GM19025 (cell line): ENCODE measurements around the gene COL6A3.
"Not testable (repeated sequence)": the region's sequence is repeated elsewhere in the genome, so short reads cannot be mapped to it uniquely, and the experiment has no call there.

Source experiments
- ATAC-seq: cut with Tn5 transposase; IDR thresholded peaks from one replicate; pipeline ENCODE4 v1.9.1; 2021; ENCODE audit warnings: mild to moderate bottlenecking, low read depth, moderate library complexity; ENCODE audit not compliant: unreplicated experiment

COL6A3 gene

DNA sequence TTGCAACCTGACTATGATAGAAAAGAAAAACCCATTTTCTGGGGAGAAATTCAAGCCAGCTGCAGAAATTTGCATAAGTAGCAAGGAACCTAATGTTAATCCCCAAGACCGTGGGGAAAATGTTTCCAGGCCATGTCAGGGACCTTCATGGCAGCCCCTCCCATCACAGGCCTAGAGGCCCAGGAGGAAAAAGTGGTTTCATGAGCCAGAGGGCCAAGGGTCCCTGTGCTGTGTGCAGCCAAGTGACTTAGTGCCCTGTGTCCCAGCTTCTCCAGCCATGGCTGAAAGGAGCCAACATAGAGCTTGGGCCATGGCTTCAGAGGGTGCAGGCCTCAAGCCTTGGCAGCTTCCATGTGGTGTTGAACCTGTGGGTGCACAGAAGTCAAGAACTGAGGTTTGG is 110.7 kb downstream of the COL6A3 start:
- ATAC-seq = not testable (repeated sequence)

DNA sequence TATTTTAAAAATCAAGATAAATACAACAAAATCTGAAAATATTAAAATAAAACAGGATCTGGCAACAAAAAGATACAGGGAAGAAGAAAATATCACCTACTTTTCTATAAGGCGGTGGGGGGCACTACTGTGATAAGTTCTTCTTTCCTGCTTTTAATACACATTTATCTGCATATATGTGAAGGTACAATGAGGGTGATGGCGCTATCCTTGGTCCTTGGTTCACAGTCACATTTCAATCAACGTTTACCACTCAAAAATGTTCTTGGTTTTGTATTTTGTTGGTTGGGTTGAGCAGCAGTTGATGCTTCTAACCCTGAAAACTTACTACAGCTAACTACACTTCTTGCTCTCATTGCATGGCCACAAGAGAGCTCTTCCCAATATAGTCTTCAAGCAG is 112.4 kb downstream of the COL6A3 start:
- ATAC-seq = no peak

DNA sequence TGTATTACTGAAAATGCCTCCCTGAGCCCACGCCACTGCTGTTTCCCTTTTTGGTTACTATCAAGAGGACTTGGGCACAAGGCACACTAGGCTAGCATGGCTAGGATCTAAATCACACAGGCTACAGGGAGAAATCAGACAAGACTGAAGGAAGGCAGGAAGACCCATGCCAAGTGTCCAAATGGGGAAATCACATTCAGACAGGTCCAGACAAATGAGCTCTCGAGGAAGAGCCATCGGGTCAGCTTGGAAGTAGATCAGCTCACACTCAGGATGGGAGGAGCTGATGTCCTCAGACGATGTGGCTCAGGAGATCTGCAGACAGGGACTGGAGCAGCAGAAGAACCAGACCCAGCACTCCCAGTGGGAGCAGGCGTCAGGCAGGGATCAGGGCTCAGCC is 113.2 kb downstream of the COL6A3 start:
- ATAC-seq = no peak

DNA sequence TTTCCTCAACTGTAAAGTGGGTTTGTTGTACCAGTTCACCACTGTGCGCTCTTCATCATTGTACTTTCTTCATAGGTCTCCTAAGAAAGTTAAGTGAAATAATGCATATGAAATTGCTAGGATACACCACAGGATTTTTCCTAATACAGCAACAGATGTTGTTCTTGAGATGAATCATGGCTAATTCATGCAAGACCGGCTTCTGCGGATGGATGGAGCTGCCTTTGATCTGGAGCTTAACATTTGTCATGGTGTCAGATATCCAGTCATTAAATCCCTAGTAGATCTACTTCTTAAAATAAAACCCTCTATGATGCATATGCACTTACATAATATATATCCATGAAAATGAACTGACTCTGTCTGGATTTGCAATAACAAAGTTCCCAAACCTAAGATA is 114.1 kb downstream of the COL6A3 start:
- ATAC-seq = no peak

DNA sequence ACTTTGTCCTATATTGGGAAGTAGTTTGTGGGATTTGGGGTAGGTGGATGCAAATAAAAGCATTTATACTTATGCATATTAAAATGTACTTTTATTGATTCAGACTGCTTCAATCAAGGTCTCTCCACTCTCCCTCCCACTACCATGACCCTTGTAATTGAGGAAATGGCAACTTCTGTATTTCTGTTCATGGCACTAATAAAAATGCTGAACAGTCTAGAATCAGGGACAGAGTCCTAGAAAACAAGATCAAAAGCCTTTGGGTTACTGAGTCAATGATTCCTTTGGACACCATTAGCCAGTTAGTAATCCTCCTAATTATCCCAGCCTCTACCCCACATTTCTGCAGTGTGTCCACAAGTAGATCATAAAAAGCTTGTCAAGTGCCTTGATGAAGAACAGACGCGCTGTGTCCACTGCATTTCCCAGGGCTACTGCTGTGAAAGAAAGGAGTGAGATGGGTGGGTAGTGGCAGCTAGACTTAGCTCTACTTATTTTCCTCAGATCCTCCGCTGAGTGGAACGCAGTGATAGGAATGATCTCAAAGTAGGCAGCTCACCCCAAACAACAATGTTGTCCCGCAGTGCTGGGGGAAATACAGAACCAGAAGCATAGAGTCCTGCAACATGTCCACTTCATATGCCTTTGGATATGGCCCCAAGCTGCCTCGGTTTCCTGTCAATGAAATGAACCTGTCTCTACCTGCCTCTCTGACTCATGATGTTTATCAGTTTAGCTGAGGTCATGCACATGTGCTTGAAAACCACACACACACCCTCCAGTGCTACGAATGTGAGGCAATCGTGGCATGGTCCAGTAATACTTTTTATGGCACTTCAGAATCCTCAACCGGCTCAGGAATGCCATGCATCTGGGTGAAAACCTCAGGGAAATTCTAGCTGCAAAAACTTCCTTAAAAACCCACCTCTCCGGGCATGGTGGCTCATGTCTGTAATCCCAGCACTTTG is 115.5 kb downstream of the COL6A3 start:
- ATAC-seq = no peak

DNA sequence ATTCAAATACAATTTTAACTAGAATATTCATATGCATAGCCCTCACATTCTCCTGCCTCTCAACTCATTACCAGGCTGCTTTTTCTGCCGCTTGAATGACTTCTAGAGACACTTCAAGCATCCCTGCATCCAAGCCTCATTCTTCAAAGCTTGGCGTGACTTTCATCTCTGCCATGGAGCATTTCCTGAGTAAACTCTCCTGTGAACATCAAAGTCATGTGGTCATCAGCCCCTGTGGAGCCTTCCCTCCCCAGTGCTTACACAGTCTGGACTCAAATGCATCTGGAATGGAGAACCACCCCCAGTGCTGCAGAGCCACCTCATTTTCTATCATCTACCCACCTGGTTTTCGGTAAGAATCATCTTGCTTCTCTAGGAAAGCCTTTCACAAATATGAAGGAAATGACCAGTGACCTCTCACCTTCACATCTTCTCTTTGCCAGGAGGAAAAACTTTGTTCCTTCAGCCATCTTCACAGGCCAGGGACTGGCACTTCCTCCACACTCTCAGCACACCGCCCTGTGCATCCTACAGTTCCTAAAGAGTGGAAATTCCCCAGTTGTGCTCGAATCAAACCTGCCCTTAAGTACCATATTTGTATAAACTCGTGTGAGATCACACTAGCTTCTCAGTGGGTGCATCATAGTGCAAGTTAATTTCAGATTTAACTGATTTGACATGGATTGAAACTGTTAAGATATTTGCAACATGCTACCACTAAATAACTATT is 116.4 kb downstream of the COL6A3 start:
- ATAC-seq = no peak

DNA sequence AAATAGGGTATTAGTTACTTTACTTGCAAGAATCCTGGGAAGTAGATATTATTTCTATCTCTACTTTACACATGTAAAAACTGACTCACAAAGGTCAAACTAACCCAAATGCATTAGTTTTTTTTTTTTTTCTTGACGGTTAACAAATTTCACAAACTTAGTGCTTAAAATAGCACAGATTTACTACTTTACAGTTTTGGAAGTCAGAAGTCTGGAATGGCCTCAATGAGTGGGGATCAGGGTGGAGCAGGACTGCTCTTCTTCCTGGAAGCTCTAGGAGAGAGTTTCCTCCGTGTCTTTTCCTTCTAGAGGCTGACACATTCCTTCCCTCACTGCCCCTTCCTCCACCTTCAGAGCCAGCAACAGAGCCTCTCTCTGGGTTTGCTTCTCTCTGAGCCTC is 117.2 kb downstream of the COL6A3 start:
- no peak for ATAC-seq

DNA sequence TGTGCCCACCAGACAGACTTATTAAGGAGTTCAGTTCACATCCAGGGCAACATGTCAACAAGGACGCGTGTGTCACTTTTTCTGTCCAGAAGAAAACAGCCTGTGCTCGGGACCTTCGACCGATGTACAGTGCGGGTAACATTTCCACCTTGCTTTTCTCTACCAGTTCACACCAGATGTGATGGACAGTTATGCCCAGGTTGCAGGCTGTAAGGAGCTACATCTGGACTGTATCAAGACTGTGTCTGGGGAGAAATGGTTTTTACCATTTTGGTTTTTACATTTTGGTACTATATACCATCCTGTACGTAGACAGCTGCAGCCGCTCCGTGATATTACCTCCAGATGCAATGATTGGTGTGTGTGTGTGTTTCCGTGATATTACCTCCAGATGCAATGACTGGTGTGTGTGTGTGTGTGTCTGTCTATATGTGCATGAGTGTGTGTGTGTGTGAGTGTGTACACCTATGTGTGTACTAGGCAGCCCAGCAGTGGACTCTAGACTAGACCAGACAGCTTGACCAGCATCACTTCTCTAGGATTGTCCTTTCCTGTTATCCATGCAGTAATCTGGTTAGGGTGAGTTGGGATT is 118.0 kb downstream of the COL6A3 start:
- ATAC-seq = no peak

DNA sequence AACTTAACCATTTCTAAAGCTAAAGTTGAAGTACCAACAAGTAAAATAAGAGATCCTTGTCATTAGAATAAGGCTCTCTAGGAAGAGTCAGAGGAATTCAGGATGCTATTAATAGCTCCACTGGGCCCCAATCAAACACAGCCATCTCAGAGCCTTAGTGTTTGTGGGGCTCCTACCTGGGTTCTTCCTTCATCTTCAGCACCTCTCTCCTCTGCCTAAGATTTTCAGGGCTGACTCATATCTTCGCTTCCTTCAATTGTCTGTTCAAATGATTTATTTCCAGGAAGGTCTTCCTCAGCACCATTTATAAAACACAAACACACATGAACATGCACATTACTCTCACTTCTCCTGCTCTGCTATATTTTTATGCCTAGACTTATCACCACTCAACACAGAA is 119.5 kb downstream of the COL6A3 start:
- no peak for ATAC-seq

DNA sequence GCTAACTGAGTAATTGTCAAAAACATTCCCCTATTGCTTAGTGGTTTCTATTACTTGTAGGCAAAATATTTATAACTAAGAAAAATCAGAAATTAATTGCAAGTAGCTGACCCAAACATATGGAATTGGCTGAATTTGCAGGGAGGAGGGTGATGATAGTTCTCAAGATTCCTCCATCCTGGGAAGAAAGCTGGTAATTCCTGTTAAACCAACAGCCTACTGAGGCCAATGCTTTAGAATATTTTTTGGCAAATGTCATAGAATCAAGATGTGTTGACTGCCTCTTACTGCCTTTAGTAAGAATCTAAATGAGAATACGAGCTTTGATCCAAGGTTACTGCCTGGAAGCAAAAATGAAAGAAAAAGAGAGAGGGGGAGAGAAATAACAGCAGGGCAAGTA is 120.0 kb downstream of the COL6A3 start:
- ATAC-seq = no peak

DNA sequence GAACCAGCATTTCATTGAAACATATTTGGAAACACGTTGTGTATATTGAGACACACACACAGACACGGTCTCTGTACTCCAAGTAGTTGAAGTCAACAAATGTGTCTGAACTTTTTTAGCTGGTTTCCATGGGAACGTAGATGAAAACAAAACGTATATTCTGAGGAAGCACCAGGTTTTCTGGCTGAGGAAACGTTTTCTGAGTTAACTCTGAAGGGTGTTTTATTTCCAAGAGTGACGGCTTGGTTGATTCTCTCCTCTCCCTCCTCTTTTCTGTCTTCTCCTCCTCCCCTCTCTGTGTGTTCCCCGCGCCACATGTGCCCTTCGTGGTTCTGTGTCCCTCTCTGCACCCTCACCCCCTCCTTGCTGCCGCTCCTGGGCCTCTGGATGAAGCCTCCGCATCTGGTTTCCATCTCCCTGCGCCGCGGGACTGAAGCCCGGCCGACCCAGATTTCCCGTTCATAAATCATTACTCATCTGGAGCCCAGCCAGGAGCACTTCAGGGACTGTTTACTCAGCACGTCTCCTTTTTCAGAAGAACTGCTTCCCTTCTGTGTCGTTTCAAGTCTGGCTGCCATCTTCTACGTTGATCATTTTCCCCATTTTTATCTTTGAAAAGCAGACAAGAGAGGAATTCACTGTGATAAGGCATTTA is 122.7 kb downstream of the COL6A3 start:
- no peak for ATAC-seq

DNA sequence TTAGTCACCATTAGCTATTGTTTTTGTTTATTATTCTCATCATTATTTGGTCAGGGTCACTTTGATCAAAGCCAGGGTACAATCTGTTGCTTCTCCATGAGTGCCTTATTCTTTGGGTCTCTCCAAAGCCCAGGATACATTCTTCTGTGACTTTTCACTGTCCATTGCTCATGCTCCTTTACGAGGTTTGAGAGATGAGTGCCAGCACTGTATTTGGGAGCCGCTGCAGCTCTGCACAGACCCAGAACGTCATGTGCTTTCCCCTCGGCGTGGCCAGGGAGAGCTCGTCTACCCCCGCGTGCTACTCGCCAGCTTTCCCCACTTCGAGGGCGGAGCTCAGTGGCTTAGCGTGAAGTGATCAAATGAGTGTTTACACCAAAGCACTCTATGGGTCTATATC is 123.7 kb downstream of the COL6A3 start:
- no peak for ATAC-seq

DNA sequence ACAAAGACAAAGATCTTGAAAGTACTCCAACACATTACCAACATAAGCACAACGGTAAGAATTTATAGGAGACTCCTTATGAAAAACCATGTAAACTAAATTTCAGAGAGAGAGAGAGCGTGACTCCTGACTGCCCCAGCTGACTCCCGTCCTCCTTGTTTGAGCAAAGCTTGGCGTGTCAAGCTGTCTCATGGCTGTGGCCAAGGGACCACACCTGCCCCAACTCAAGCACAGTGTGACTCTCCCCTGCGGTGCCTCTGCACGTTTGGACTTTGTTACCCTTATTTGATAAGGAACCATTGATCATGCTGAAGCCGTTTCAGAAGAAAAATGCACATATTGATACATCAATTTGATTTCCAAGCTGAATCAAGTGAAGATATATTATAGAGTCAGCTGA is 124.8 kb downstream of the COL6A3 start:
- ATAC-seq = no peak

DNA sequence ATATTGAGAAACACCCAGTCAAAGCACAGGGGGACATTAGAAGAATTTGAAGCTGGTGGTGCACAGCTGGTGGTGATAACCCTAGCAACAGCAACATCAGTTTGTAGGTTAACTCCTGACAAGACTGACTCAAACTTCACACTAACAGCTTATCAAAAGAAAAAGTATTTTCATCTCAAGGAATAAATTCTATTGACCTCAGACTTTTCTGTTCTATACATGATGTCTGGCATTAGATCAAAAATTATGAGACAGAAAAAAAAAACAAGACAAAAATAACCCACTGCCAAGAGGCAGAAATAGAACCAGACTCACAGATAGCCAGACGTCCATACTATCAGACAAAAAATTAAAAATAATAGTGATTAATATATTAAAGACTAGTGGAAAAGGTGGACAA is 126.1 kb downstream of the COL6A3 start:
- ATAC-seq = no peak

DNA sequence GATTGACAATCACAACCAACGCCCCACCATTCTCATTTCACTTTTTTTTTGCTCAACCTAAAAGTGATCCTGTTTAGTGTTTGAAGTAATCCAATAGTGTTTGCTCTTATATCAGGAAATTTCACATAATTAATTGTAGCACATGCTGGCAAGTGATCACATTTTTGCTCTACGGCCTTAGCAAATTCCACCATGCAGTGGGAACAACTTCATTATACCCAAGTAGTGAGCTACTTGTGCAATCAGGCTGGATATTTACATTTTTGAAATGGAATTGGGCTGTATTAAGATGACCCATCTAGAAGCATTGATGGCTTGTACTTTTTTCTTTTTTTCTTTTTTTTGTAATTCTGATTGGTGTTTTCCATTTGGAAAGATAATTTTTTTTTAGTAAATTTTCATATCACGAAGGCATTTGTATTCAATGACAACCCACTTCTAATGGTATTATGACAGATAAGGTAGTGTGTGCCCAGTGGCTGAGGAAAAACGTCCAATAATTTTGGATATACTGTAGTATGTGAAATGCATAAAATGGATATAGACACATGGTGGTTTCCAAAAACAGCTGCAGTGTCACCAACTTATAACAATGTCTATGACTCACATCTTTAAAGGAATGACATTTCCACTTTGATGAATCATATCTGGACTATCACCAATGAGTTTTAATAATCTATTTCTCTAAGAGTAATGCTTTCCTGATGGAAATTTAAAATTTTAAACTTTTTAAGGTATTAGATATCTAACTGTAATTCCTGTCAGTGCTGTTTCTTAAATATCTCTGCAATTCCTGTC is 130.6 kb downstream of the COL6A3 start:
- no peak for ATAC-seq

DNA sequence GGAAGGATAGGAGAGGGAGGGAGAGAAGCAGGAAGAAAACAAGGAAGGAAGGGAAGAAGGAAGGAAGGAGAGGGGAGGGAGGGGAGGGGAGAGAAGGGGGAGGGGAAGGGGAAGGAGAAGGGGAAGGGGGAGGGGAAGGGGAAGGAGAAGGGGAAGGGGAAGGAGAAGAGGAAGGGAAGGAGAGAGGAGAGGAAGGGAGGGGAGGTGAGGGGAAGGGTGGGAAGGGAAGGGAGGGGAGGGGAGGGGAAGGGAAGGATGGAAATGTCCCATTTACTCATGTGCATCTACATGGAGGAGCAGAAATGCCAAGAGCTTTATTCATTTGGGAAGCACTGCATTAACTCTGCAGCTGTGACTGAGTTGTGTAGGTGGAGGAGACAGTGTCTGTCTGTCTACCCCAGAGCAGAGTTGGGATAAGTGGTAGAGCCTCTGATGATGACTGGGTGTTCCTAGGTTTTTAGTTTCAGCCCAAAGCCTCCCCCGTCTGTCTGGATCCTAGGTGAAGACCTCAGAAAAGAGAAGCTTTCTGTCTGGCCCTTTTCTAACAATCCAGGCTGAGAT is 131.3 kb downstream of the COL6A3 start:
- ATAC-seq = no peak

DNA sequence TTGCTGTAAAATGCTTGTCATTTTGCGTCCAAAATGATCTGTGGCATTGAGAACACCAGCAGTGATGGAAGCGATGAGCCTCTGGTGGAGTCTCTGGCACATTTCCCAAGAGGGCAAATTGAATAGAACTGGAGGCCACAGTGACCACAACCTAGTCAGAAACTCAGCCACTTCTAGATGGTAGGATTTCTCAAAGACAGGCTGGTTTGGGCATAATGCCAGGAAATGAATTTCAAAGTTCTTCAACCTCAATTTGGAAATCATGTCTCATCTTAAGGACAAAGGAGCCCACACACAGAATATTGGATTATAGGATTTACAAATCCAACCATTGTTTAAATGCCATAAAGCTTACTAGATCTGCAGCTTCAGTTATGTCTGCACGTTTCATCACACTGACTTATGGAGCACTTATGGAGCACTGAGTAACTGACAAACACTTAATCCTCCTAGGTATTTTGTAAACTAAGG is 132.1 kb downstream of the COL6A3 start:
- no peak for ATAC-seq

DNA sequence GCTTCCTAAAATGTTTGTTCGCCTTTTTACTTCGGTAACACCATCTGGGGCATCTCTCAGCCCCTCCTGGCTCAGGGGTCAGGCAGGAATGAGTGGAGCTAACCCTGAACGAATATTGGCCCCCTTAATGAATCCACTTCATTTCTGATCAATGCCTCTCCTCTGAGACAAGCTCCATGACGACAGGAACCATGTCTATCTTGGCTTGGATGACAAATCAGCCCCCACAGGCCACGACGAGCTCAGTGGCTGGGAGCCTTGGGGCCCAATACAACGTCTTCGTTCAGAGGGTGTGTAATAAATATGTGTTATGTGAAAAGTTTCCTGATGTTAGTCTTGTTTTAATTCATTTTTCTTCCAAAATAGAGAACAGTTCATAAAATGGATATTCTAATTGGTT is 133.0 kb downstream of the COL6A3 start:
- ATAC-seq = no peak

DNA sequence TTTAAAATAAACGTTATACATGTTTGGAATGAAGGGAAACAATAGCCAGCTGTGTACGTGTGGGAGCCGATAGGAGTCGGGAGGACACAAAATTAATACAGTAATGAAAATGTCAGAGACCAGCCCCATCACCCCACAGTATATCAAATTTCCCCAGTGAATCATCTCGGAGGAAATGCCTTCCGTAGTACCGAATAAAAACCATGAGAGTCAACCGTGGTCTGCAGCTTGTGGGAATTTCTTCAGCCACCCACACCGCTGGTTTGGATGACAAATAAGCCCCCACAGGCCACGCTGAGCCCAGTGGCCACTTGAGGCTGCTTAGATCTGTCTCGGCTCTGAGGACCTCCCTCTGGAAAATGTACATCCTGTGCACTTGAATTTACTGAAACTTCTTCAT is 133.7 kb downstream of the COL6A3 start:
- no peak for ATAC-seq
